A549 (cell line): Measurements from ENCODE around the gene MAN2B2. TPM values are rescaled to one million over a fixed set of nuclear protein-coding genes. Genes with fewer than 3 reads are reported as not detected.

Source experiments
- ATAC-seq, 2 experiments: fragments of 200-7000 bp in 1 of 2; fragments of >200 bp in 1 of 2; cut with Nextera tagmentation in 1 of 2; cut with Tn5 transposase in 1 of 2; 3 replicates each; pipeline versions ENCODE4 v1.8.0 to v1.9.1; 2018 to 2020; ENCODE audit warnings: mild to moderate bottlenecking in 1 of 2, moderate library complexity in 1 of 2
- CTCF ChIA-PET: fragments of 300-600 bp; sonication (Branson Sonifier 250); formaldehyde crosslinking; extraction: SDS; loops from one replicate; lab custom pipeline; 2021; ENCODE audit warnings: antibody characterized with exemption, inconsistent platforms; lab: Yijun Ruan, JAX
- POLR2A ChIA-PET: fragments of 350-600 bp; formaldehyde crosslinking; extraction: SDS; loops from one replicate; lab custom pipeline; 2021; ENCODE audit warnings: antibody characterized with exemption, inconsistent platforms; lab: Yijun Ruan, JAX
- DNase-seq, 2 experiments: peaks; one replicate each; pipeline versions ENCODE4 v3.0.0 to v3.0.0-alpha.2; 2011 to 2016; ENCODE audit warnings: low read depth in 1 of 2, low spot score in 1 of 2
- FAIRE-seq: peaks from 2 replicates; lab custom pipeline; 2011; peaks lifted over from hg19 to GRCh38; lab: Jason Lieb, UNC
- H3K27ac ChIP-seq, 2 experiments: fragments of >200 bp; sonication (Bioruptor Twin); formaldehyde crosslinking; 3 replicates each; pipeline ENCODE4 v1.5.1; 2016 to 2017
- H3K4me1 ChIP-seq: fragments of >200 bp; sonication (Bioruptor Twin); formaldehyde crosslinking; 3 replicates; pipeline ENCODE4 v1.6.1; 2016
- H3K4me2 ChIP-seq: fragments of >200 bp; sonication (Bioruptor Twin); formaldehyde crosslinking; 3 replicates; pipeline ENCODE4 v1.6.1; 2016
- H3K4me3 ChIP-seq: fragments of >200 bp; sonication (Bioruptor Twin); formaldehyde crosslinking; 3 replicates; pipeline ENCODE4 v1.5.1; 2016
- H3K9me3 ChIP-seq: fragments of >200 bp; sonication (Bioruptor Twin); formaldehyde crosslinking; 3 replicates; pipeline ENCODE4 v1.6.1; 2016
- CBX2 ChIP-seq: fragments of 200-600 bp; sonication (generic); IDR thresholded peaks from 2 replicates; pipeline ENCODE4 v1.6.1; 2016; ENCODE audit warnings: low read depth, mild to moderate bottlenecking, borderline replicate concordance
- CHD4 ChIP-seq: fragments of 200-600 bp; sonication (generic); IDR thresholded peaks from 2 replicates; pipeline ENCODE4 v1.6.1; 2016; ENCODE audit warnings: antibody characterized with exemption, mild to moderate bottlenecking, borderline replicate concordance
- EHF ChIP-seq: fragments of 250-450 bp; sonication (Bioruptor Pico); IDR thresholded peaks from 2 replicates; pipeline ENCODE4 v1.5.0; 2020; ENCODE audit warnings: mild to moderate bottlenecking
- EHMT2 ChIP-seq: fragments of 200-600 bp; sonication (generic); IDR thresholded peaks from 2 replicates; pipeline ENCODE4 v1.6.1; 2016; ENCODE audit warnings: antibody characterized with exemption, low read depth, mild to moderate bottlenecking, moderate library complexity
- FOXS1 ChIP-seq: fragments of 250-450 bp; sonication (Bioruptor Pico); IDR thresholded peaks from 2 replicates; pipeline ENCODE4 v1.5.0; 2020; ENCODE audit warnings: mild to moderate bottlenecking, moderate library complexity
- HEYL ChIP-seq: fragments of 250-450 bp; sonication (Bioruptor Pico); IDR thresholded peaks from 2 replicates; pipeline ENCODE4 v1.8.0; 2021; ENCODE audit warnings: mild to moderate bottlenecking, moderate library complexity
- HOXB13 ChIP-seq: fragments of 250-450 bp; sonication (Bioruptor Pico); IDR thresholded peaks from 2 replicates; pipeline ENCODE4 v1.5.0; 2020; ENCODE audit warnings: low read depth, mild to moderate bottlenecking, moderate library complexity
- JUN ChIP-seq, 2 experiments: fragments of >200 bp; sonication (Bioruptor Twin); formaldehyde crosslinking; IDR thresholded peaks; 2 replicates in 1 of 2; 3 replicates in 1 of 2; pipeline ENCODE4 v1.6.1; 2016 to 2017
- JUNB ChIP-seq: fragments of >200 bp; sonication (Bioruptor Twin); formaldehyde crosslinking; IDR thresholded peaks from 2 replicates; pipeline ENCODE4 v1.6.1; 2016
- KDM1A ChIP-seq: fragments of 200-600 bp; sonication (generic); IDR thresholded peaks from 2 replicates; pipeline ENCODE4 v1.6.1; 2016; ENCODE audit warnings: low read depth, mild to moderate bottlenecking
- MYC ChIP-seq: IDR thresholded peaks from 2 replicates; pipeline ENCODE4 v1.6.1; 2012; ENCODE audit warnings: mild to moderate bottlenecking, inconsistent platforms, low read length, improper control_type of control experiment, borderline replicate concordance
- NPAS2 ChIP-seq: fragments of 250-450 bp; sonication (Bioruptor Pico); IDR thresholded peaks from 2 replicates; pipeline ENCODE4 v1.8.0; 2022; ENCODE audit warnings: mild to moderate bottlenecking, moderate library complexity, borderline replicate concordance
- POLR2A ChIP-seq: IDR thresholded peaks from 2 replicates; pipeline ENCODE4 v1.6.1; 2012; ENCODE audit warnings: mild to moderate bottlenecking, low read length
- POLR2AphosphoS2 ChIP-seq: conservative IDR thresholded peaks from 2 replicates; pipeline ENCODE4 v1.6.1; 2012; ENCODE audit warnings: low read length, improper control_type of control experiment, inconsistent platforms
- RNF2 ChIP-seq: fragments of 200-600 bp; sonication (generic); IDR thresholded peaks from 2 replicates; pipeline ENCODE4 v1.6.1; 2016; ENCODE audit warnings: low read depth, mild to moderate bottlenecking, antibody characterized with exemption, moderate library complexity, borderline replicate concordance
- SMC3 ChIP-seq: fragments of >200 bp; sonication (Bioruptor Twin); formaldehyde crosslinking; IDR thresholded peaks from 3 replicates; pipeline ENCODE4 v1.6.1; 2018; ENCODE audit warnings: inconsistent platforms
- SREBF2 ChIP-seq: fragments of 450-650 bp; IDR thresholded peaks from 2 replicates; pipeline ENCODE4 v1.6.1; 2014; ENCODE audit warnings: mild to moderate bottlenecking, moderate library complexity
- TP53 ChIP-seq: fragments of 250-450 bp; sonication (Bioruptor Pico); IDR thresholded peaks from 2 replicates; pipeline ENCODE4 v1.5.0; 2021; ENCODE audit warnings: mild to moderate bottlenecking, moderate library complexity
- WGBS: methylation state at CpG from one replicate; pipeline ENCODE4 v1.1.6; 2017; ENCODE audit errors: missing lambda C conversion rate; 5-methylcytosine and 5-hydroxymethylcytosine counted together
- polyA plus RNA-seq, 4 experiments: library from polyadenylated mRNA; depleted of rRNA in 3 of 4; stranded (reverse); fragments of >200 nt; fragmentation: RNase III in 1 of 4; extraction: RNeasy Plus Mini Kit Qiagen cat#74134 plus additional on column Dnase treatment in 1 of 4; gene quantifications; 2 replicates in 3 of 4; 3 replicates in 1 of 4; pipeline ENCODE4 v1.2.3, GENCODE V29; 2011 to 2017
- TF ChIP-seq, protein P1 (sequence below): fragments of 250-450 bp; sonication (Bioruptor Pico); IDR thresholded peaks from 2 replicates; pipeline ENCODE4 v1.5.0; 2020; ENCODE audit warnings: low read depth, mild to moderate bottlenecking, moderate library complexity
- TF ChIP-seq, protein P2 (sequence below): fragments of 200-600 bp; sonication (generic); IDR thresholded peaks from 2 replicates; pipeline ENCODE4 v1.6.1; 2016; ENCODE audit warnings: antibody characterized with exemption, mild to moderate bottlenecking, moderate library complexity
- TF ChIP-seq, protein P3 (sequence below): fragments of 250-450 bp; sonication (Bioruptor Pico); IDR thresholded peaks from 2 replicates; pipeline ENCODE4 v1.5.0; 2021; ENCODE audit warnings: mild to moderate bottlenecking, moderate library complexity, borderline replicate concordance

Gene MAN2B2
- polyA plus RNA-seq, 2 of the 4 experiments (the other 2 are of a cell fraction) = 6.3 to 8.4 TPM

- POLR2A ChIA-PET = no interaction called here
- no peak overlapping the region for H3K27ac ChIP-seq
- DNase-seq = no peak
- no peak for FAIRE-seq
- CTCF ChIA-PET = interaction anchor here (1.1 kb wide), 1 partner anchor 10 kb away, joined by 3 read pairs; no protein-coding TSS in a partner anchor
- TF ChIP-seq MYC (no peak), CHD4 (no peak), KDM1A (no peak), CBX2 (no peak), FOXS1 (CRISPR knock-in tag) (no peak), JUNB (no peak), JUN (IDR thresholded peaks at IDR 0.05) (no peak), HOXB13 (no peak), POLR2AphosphoS2 (no peak)
- TF ChIP-seq, protein P1, sequence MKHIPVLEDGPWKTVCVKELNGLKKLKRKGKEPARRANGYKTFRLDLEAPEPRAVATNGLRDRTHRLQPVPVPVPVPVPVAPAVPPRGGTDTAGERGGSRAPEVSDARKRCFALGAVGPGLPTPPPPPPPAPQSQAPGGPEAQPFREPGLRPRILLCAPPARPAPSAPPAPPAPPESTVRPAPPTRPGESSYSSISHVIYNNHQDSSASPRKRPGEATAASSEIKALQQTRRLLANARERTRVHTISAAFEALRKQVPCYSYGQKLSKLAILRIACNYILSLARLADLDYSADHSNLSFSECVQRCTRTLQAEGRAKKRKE (CRISPR knock-in tag) = no peak
- H3K9me3 ChIP-seq = no peaks in the 10 kb centered on the region
- 83% methylated on average over 6 of the region's 6 CpGs for WGBS
- H3K4me3 ChIP-seq = no peak overlapping the region
- ATAC-seq = no peak
- H3K4me1 ChIP-seq = no peaks in the 10 kb centered on the region
- no peak overlapping the region for H3K4me2 ChIP-seq
Observed at GRCh38 chr4:6602289-6602688, 27.3 kb downstream of the MAN2B2 start.

- Histone ChIP-seq H3K4me1 (no peaks in the 10 kb centered on the region), H3K4me2 (no peak overlapping the region), H3K4me3 (no peak overlapping the region), H3K27ac (no peak overlapping the region), H3K9me3 (no peaks in the 10 kb centered on the region)
- ATAC-seq (no peak), FAIRE-seq (no peak), DNase-seq (no peak)
- CTCF ChIA-PET = no interaction called here
- TF ChIP-seq SMC3 = no peak
- TF ChIP-seq TP53 (CRISPR knock-in tag) = no peak
- TF ChIP-seq, protein P2, sequence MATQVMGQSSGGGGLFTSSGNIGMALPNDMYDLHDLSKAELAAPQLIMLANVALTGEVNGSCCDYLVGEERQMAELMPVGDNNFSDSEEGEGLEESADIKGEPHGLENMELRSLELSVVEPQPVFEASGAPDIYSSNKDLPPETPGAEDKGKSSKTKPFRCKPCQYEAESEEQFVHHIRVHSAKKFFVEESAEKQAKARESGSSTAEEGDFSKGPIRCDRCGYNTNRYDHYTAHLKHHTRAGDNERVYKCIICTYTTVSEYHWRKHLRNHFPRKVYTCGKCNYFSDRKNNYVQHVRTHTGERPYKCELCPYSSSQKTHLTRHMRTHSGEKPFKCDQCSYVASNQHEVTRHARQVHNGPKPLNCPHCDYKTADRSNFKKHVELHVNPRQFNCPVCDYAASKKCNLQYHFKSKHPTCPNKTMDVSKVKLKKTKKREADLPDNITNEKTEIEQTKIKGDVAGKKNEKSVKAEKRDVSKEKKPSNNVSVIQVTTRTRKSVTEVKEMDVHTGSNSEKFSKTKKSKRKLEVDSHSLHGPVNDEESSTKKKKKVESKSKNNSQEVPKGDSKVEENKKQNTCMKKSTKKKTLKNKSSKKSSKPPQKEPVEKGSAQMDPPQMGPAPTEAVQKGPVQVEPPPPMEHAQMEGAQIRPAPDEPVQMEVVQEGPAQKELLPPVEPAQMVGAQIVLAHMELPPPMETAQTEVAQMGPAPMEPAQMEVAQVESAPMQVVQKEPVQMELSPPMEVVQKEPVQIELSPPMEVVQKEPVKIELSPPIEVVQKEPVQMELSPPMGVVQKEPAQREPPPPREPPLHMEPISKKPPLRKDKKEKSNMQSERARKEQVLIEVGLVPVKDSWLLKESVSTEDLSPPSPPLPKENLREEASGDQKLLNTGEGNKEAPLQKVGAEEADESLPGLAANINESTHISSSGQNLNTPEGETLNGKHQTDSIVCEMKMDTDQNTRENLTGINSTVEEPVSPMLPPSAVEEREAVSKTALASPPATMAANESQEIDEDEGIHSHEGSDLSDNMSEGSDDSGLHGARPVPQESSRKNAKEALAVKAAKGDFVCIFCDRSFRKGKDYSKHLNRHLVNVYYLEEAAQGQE = no peak
- TF ChIP-seq EHMT2 = no peak
- TF ChIP-seq, protein P3, sequence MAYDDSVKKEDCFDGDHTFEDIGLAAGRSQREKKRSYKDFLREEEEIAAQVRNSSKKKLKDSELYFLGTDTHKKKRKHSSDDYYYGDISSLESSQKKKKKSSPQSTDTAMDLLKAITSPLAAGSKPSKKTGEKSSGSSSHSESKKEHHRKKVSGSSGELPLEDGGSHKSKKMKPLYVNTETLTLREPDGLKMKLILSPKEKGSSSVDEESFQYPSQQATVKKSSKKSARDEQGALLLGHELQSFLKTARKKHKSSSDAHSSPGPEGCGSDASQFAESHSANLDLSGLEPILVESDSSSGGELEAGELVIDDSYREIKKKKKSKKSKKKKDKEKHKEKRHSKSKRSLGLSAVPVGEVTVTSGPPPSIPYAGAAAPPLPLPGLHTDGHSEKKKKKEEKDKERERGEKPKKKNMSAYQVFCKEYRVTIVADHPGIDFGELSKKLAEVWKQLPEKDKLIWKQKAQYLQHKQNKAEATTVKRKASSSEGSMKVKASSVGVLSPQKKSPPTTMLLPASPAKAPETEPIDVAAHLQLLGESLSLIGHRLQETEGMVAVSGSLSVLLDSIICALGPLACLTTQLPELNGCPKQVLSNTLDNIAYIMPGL = no peak
- no peak for TF ChIP-seq POLR2A
- TF ChIP-seq NPAS2 (CRISPR knock-in tag) = no peak
- no peak for TF ChIP-seq POLR2AphosphoS2
- TF ChIP-seq RNF2 = no peak
- no peak for TF ChIP-seq SREBF2
- TF ChIP-seq EHF (CRISPR knock-in tag) = no peak
- no peak for TF ChIP-seq HEYL (CRISPR knock-in tag)
- POLR2A ChIA-PET = no interaction called here
- 81% methylated on average over 7 of the region's 12 CpGs for WGBS
Observed at GRCh38 chr4:6603128-6603527, 28.1 kb downstream of the MAN2B2 start.
